Endometrial microvascular endothelial cells (primary cell): Measurements from ENCODE around the gene CD22. TPM values are rescaled to one million over a fixed set of nuclear protein-coding genes. Genes with fewer than 3 reads are reported as not detected.

ENCODE experiments used
- in situ Hi-C: cut with HindIII; loops from 2 replicates; pipeline ENCODE4 v1.10.0; 2017; ENCODE audit warnings: low sequenced_read_pairs, low pct_unique_long_range_greater_than_20kb; ENCODE audit errors: inconsistent ontology term
- total RNA-seq: library from RNA; depleted of rRNA; stranded (reverse); fragments of >200 nt; gene quantifications from one replicate; pipeline ENCODE4 v1.2.3, GENCODE V29; 2015; ENCODE audit errors: inconsistent ontology term

The CD22 gene
- total RNA-seq, 1 donor from 2014 or later, result 5.8 TPM

DNA sequence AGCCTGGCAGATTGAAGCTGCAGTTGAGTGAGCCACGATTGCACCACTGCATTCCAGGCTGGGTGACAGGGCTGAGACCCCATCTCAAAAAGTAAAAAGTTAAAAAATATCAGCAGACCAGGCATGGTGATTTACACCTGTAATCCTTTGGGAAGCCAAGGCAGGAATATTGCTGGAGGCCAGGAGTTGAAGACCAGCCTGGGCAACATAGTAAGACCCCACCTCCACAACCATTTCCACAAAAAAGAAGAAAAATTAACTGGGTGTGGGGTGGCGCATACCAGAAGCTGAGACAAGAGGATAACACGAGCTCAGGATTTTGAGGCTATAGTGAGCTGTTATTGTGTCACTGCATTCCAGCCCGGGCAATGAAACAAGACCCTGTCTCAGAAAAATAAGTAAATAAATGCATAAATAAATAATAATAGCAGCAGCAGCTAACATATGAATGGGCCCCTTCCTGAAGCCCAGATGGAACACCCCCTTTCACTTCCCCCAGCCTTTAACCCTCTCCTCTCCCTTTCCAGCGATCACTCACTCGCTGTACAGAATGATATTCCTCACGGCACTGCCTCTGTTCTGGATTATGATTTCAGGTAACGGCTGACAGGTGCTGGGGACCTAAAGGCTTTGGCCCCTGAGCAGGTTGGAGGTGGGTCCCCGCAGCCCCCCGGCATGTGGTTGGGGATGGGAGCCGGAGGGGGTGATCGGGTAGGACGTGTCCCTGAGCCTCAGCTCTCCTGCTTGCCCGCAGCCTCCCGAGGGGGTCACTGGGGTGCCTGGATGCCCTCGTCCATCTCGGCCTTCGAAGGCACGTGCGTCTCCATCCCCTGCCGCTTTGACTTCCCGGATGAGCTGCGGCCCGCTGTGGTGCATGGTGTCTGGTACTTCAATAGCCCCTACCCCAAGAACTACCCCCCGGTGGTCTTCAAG, 33.9 kb upstream of the CD22 start:
- in situ Hi-C loops, result no loop called here

DNA sequence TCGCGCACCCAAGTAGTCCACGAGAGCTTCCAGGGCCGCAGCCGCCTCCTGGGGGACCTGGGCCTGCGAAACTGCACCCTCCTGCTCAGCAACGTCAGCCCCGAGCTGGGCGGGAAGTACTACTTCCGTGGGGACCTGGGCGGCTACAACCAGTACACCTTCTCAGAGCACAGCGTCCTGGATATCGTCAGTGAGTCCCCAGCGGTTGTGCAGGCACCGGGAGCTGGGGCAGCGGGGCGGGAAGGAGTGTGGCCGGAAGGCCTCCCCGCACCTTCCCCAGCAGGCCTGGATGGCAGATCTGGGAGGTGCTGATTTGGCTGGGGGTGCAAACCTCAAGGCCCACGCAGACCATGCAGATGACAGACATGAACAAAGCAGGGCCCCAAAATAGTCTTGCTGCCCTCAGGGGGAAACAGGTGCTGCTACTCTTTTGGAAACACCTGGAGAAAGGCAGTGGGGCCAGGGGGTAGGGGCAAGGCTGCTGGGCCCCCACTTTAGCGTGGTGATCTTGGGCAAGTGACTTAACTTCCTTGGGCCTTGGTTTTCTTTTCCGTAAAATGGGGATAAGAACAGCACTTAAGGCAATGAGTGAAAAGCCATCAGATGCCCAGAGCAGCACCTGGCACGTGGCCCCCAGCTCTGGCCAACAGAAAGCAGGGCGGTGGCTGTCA, 33.1 kb upstream of the CD22 start:
- in situ Hi-C loops, result no loop called here

GRCh38 chr19:35296644-35297514, 32.1 kb upstream of the CD22 start:
- in situ Hi-C loops, result no loop called here

DNA sequence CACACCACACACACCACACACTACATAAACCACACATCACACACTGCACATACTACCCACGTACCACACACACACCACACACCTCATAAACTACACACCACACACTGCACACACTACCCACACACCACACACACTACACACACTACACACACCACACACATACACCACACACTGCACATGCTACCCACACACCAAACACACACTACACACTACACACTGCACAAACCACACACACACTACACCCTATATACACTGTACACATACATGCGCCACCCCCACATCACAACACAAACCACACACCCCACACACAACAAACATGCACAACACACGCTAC, 31.5 kb upstream of the CD22 start:
- in situ Hi-C loops, result no loop called here

DNA sequence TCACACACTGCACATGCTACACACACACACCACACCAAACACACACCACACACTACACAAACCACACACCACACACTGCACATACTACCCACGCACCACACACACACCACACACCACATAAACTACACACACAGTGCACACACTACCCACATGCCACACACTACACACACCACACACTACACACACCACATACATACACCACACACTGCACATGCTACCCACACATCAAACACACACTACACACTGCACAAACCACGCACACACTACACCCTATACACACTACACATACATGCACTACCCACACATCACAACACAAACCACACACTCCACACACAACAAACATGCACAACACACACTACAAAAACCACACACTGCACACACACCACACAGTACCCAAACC, 31.1 kb upstream of the CD22 start:
- in situ Hi-C loops, result no loop called here

DNA sequence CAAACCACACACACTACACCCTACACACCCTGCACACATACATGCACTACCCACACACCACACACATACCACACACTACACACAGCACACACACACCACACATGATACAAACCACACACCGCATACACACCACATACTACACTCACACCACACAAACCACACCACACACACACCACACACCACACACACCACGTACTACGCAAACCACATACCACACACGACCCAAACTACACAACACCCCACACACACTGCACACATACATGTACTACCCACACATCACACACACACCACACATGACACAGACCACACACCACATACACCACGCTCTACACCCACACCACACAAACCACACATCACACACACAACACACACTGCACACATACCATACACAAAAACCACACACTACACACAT, 30.4 kb upstream of the CD22 start:
- in situ Hi-C loops, result no loop called here

DNA sequence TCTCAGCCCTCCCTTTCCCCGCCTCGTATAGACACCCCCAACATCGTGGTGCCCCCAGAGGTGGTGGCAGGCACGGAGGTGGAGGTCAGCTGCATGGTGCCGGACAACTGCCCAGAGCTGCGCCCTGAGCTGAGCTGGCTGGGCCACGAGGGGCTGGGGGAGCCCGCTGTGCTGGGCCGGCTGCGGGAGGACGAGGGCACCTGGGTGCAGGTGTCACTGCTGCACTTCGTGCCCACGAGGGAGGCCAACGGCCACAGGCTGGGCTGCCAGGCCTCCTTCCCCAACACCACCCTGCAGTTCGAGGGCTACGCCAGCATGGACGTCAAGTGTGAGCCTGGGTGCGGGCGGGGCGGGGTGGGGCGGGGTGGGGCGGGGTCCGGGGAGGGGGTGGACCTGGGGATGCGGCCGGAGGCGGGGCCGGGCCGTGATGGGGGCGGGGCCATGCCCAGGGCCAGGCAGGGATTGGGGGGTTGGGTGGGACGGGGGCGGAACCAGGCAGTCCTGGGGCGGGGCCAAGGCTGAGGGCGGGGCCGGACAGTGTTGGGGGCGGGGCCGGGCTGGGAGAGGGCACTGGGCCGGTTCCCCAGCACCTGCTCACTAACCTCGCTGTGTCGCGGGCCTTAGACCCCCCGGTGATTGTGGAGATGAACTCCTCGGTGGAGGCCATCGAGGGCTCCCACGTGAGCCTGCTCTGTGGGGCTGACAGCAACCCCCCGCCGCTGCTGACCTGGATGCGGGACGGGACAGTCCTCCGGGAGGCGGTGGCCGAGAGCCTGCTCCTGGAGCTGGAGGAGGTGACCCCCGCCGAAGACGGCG, 29.3 kb upstream of the CD22 start:
- in situ Hi-C loops, result no loop called here

- in situ Hi-C loops, result no loop called here
Observed at GRCh38 chr19:35300339-35300649, 28.7 kb upstream of the CD22 start.

GRCh38 chr19:35301961-35302360, 27.0 kb upstream of the CD22 start:
- in situ Hi-C loops, result no loop called here

DNA sequence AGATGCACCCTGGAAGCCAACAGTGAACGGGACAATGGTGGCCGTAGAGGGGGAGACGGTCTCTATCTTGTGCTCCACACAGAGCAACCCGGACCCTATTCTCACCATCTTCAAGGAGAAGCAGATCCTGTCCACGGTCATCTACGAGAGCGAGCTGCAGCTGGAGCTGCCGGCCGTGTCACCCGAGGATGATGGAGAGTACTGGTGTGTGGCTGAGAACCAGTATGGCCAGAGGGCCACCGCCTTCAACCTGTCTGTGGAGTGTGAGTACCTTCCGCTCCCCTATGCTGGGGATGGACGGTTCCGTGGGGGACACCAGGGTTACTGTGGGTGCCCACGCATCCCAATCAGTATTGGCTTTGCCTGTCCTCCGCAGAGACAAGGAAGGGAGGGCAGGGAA, 26.5 kb upstream of the CD22 start:
- in situ Hi-C loops, result no loop called here

GRCh38 chr19:35303357-35303915, 25.6 kb upstream of the CD22 start:
- in situ Hi-C loops, result no loop called here

DNA sequence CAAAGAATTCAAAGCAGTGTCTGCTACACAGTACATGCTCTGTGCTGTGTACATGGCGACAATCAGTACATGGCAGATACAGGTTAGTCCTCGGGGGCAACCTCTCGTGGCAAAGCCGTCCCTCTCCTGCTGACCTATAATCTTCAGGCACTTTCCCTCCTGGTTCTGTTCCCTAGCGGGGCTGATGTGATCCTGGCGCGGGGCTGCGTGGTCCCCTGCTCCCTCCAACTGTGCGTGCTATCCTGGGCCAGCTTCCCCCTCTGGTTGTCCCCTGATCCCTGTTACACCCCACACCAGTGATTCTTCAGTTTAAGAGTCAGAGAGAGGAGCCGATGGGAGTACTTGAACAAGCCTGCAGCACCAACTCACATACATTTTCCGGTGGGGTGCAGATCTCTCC, 25.0 kb upstream of the CD22 start:
- in situ Hi-C loops, result no loop called here

DNA sequence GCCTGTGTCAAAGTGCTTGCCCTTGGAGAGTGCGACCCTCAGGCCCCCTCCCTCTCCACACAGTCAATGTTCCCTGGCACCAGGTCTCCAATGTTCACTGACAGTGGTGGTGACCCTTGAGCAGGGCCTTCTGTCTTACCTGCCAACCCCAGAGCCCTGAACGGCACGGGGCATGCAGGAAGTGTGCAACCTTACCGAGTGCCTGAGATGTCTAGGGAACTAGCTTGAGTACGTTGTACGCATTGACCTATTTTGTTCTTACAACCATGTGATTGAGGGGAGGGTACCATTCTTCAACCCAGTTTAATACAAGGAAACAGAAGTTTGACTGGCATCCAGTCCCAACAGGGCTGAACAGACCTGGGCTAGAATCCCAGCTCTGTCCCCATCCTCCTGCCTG, 23.8 kb upstream of the CD22 start:
- in situ Hi-C loops, result no loop called here

- in situ Hi-C loops, result no loop called here
Observed at GRCh38 chr19:35306473-35307246, 22.3 kb upstream of the CD22 start.

GRCh38 chr19:35307931-35308330, 21.1 kb upstream of the CD22 start:
- in situ Hi-C loops, result no loop called here

DNA sequence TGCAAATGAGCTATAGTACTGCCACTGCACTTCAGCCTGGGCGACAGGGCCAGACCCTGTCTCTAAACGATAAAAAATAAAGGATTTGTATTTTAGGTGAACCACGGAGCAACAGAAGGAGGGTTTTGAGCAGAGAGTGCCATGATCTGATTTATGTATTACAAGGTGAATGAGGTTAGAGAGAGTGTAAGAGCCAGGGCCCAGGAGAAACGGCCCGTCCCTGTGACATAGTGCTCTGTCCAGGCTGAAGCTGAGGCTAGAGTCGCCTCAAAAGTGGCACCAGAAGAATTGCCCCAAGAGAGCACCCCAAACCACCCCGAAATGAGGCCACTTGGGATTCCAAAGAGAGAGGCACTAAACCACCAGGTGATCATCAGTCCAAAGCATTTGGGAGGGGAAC, 20.1 kb upstream of the CD22 start:
- in situ Hi-C loops, result no loop called here

GRCh38 chr19:35309481-35310279, 19.3 kb upstream of the CD22 start:
- in situ Hi-C loops, result no loop called here
